RCC 7860 (cell line): ENCODE results near the gene BNC1.
"Not testable (repeated sequence)": the region's sequence is repeated elsewhere in the genome, so short reads cannot be mapped to it uniquely, and the experiment has no call there.

Experiments
- DNase-seq: peaks from one replicate; pipeline ENCODE4 v3.0.0-alpha.2; 2015; ENCODE audit warnings: low spot score
- FAIRE-seq: peaks from 2 replicates; lab custom pipeline; 2012; peaks lifted over from hg19 to GRCh38; lab: Jason Lieb, UNC

BNC1 gene

DNA sequence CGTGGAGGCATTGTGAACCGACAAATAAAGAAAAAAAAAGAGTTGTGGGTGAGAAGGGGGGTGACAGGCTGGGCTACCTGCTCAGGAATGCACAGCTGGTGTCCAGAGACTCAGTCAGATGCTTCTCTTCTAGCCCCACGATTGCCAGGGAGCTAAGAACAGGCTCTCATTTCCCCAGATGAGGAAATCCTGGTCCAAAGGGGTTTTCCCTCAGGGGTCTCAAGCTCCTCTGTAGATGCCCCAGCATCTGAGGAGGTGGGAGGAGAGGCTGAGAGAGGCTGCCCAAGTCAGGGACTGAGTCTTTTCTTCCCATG, 35.5 kb downstream of the BNC1 start:
- no peak for DNase-seq
- no peak for FAIRE-seq

DNA sequence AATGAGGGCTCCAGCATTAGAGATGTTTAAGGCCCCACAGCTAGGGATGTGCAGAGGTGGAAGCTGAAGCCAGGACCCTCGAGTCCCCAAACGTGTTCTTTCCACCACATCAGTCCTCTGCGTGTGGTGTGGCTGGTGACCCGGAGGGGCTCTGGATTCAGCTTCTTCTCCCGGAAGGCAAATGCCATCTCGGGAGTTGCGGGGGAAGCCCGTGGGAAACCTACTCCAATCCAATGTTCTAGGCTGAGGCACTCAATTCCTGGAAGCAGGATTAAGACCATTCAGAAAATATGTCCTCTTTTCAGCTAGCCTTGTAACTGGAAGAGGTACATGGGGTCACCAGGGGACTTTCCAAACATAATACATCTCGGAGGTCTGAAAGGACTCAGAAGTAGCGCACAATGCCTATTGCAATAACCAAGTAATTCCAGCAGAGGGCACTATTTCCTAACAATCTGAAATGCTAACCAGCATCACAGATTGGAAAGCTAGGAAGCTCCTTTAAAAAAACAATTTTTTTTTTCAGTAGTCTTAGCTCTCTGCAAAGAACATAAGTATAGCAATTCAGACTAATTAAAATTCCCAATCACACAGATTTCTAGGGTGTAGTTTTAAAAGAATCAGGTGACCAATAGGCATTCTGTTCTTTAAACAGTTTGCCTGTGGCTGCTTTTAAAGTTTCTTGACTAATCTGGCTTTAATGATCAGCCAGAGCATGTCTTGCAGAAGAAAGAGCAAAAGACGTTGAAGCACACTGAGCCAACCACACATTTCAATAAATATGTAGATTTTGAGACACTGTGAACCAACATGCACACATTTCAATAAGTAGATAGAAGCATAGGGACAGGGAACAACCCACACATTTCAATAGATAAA, 36.1 kb downstream of the BNC1 start:
- DNase-seq: peak; percentile 51
- peak; percentile 74 for FAIRE-seq

- FAIRE-seq: peak; percentile 91
- DNase-seq: peak; percentile 76
These were observed 40.8 kb downstream of the BNC1 start for GRCh38 chr15:83243634-83244033.

- DNase-seq (no peak), FAIRE-seq (no peak)
These were observed 54.2 kb downstream of the BNC1 start for GRCh38 chr15:83230242-83230641.

- FAIRE-seq (no peak), DNase-seq (no peak)
These were observed 59.0 kb downstream of the BNC1 start for GRCh38 chr15:83225449-83225848.

- DNase-seq, FAIRE-seq: not testable (repeated sequence)
These were observed 62.7 kb downstream of the BNC1 start for GRCh38 chr15:83221781-83222180.

DNA sequence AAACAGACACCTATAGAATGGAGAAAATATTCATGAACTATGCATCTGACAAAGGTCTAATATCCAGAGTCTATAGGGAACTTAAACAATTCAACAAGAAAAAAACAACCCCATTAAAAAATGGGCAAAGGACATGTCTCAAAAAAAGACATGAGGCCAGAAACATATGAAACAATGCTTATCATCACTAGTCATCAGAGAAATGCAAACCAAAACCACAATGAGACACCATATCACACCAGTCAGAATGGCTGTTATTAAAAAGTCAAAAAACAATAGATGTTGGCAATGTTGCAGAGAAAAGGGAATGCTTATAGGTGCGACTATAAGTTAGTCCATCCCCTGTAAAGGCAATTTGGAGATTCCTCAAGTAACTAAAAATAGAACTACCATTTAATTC, 65.4 kb downstream of the BNC1 start:
- FAIRE-seq (no peak), DNase-seq (no peak)

GRCh38 chr15:83215306-83215705, 69.2 kb downstream of the BNC1 start:
- FAIRE-seq: no peak
- DNase-seq: no peak

DNA sequence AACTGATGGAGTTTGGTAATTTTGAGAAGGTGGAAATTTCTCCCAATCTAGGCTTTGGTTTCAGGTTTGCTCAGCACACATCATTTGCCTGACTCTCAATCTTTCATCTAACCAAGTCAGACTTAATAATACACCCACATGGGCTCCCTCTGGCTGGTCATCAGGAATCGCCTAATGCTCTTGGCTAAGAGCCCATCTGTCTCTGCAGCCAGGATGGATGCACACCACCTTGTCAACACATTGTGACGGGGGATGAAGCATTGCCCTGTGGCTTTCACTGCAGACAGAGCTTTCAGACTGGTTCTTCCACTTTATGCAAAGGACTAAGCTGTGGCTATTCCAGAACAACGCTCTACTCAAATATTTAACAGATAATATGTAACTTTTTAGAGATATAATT, 73.8 kb downstream of the BNC1 start:
- peak; percentile 63 for FAIRE-seq
- peak; percentile 63 for DNase-seq

- no peak for FAIRE-seq
- no peak for DNase-seq
These were observed 75.1 kb downstream of the BNC1 start for GRCh38 chr15:83209333-83209732.

- DNase-seq: no peak
- FAIRE-seq: no peak
These were observed 76.2 kb downstream of the BNC1 start for GRCh38 chr15:83208367-83208661.

GRCh38 chr15:83207660-83208366, 76.7 kb downstream of the BNC1 start, which contains the start of gene HDGFL3:
Gene HDGFL3 (minus strand): TSS chr15:83207823. CDS start chr15:83207414, 409 bp downstream.
- peak; percentile 38 for DNase-seq
- no peak for FAIRE-seq

DNA sequence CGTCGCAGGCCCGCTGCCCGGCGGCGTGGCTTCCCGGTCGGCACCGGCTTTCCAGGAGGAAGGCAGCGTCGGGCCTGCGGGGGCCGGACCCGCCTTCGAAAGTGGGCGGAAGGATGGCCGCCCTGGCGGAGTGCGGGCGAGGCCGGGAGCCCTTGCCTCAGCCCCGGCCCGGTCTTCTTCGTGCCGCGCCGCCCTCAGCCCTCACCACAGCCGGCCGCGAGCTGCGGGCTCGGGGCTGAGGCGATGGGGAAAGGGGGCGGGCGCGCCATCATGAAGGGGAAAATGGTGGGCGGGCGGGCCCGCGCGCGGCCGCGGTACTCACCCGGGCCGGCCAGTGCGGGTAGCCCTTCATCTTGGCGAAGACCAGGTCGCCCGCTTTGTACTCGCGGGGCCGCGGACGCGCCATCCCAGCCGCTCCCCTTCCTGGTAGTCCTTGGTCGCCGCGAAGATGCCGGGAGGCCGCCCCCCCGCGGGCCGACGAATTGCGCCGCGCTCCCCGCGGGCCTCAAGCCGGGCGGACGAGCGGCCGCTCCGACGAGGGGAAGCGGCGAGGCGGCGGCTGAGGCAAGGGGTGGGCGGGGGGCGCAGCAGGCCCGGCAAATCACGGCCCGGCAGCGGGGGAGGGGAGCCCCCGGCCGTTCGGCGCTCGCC, 77.3 kb downstream of the BNC1 start:
- FAIRE-seq (no peak), DNase-seq (peak; percentile 13)

DNA sequence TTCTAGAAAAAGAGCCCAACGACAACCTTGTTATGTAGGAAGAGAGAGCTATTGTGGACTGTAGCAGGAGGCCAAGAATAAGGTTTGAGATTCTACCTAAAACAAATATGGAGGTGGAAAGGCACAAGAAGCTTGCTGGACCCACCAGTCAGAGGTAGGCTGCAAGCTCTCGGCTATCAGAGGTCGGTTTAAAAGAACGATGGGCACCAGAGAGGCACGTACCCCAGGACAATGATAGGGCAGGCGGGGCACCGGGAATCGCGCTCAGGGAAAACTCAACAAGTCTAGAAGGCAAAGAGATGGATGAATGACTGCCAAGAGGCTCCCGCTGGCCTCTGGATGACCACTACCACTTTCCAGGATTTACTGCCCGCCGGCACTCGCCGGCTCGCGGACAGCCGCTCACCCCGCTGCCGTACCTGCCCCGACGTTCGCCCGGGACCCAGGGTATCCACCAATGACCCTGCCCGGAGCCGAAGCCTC, 77.9 kb downstream of the BNC1 start:
- DNase-seq (no peak), FAIRE-seq (no peak)
